IMR-90 (cell line): ENCODE measurements around the gene EIF4A2. TPM values are rescaled to one million over a fixed set of nuclear protein-coding genes. Genes with fewer than 3 reads are reported as not detected.

Source experiments
- ATAC-seq: fragments of 200-7000 bp; cut with Tn5 transposase; 2 replicates; pipeline ENCODE4 v1.9.1; 2020; ENCODE audit warnings: low read depth, mild to moderate bottlenecking, moderate library complexity
- BruUV-seq: library from RNA; stranded (reverse); fragments of 400-500 nt; replicated peaks from 2 replicates; lab custom pipeline; 2021; lab: Mats Ljungman, UMichigan
- CTCF ChIA-PET: fragments of 300-600 bp; formaldehyde crosslinking; extraction: SDS; loops from one replicate; lab custom pipeline; 2021; ENCODE audit warnings: antibody characterized with exemption; lab: Yijun Ruan, JAX
- POLR2A ChIA-PET: fragments of 300-600 bp; sonication (Branson Sonifier 250); formaldehyde crosslinking; loops from one replicate; lab custom pipeline; 2022; ENCODE audit warnings: antibody characterized with exemption; ENCODE audit not compliant: unreplicated experiment; lab: Charles Lee
- DNase-seq: peaks from one replicate; pipeline ENCODE4 v3.0.0; 2013
- H2AFZ ChIP-seq: replicated peaks from 2 replicates; pipeline ENCODE3; 2013; ENCODE audit warnings: low read length, mild to moderate bottlenecking; ENCODE audit not compliant: poor library complexity
- H2AK5ac ChIP-seq: 2 replicates; pipeline ENCODE4 v1.6.1; 2013; ENCODE audit warnings: low read depth, low read length, inconsistent platforms
- H2AK9ac ChIP-seq: replicated peaks from 2 replicates; pipeline ENCODE3; 2013; ENCODE audit warnings: mild to moderate bottlenecking, low read depth, low read length, moderate library complexity; ENCODE audit not compliant: poor library complexity
- H2BK120ac ChIP-seq: 2 replicates; pipeline ENCODE4 v1.6.1; 2013; ENCODE audit warnings: low read depth, low read length, inconsistent platforms
- H2BK15ac ChIP-seq: 3 replicates; pipeline ENCODE4 v1.6.1; 2013; ENCODE audit warnings: low read depth, low read length, inconsistent platforms
- H2BK20ac ChIP-seq: 2 replicates; pipeline ENCODE4 v1.6.1; 2013; ENCODE audit warnings: low read depth, mild to moderate bottlenecking, inconsistent platforms, low read length, moderate library complexity
- H2BK5ac ChIP-seq: 2 replicates; pipeline ENCODE4 v1.6.1; 2013; ENCODE audit warnings: mild to moderate bottlenecking, low read depth, low read length, inconsistent platforms; ENCODE audit not compliant: poor library complexity, severe bottlenecking
- H3K14ac ChIP-seq: replicated peaks from 2 replicates; pipeline ENCODE4 v1.6.1; 2013; ENCODE audit warnings: low read depth, low read length, inconsistent platforms
- H3K18ac ChIP-seq: 2 replicates; pipeline ENCODE4 v1.6.1; 2013; ENCODE audit warnings: low read depth, low read length, control low read depth
- H3K23ac ChIP-seq: 2 replicates; pipeline ENCODE4 v1.6.1; 2013; ENCODE audit warnings: low read depth, low read length, inconsistent platforms
- H3K27ac ChIP-seq: 2 replicates; pipeline ENCODE4 v1.5.1; 2013; ENCODE audit warnings: mild to moderate bottlenecking, control low read depth, low read length; ENCODE audit not compliant: insufficient read depth
- H3K27me3 ChIP-seq: 2 replicates; pipeline ENCODE4 v1.6.1; 2013; ENCODE audit warnings: low read length; ENCODE audit not compliant: control insufficient read depth, insufficient read depth
- H3K36me3 ChIP-seq: 2 replicates; pipeline ENCODE4 v1.6.1; 2013; ENCODE audit warnings: low read length, mixed read lengths; ENCODE audit not compliant: control insufficient read depth, insufficient read depth
- H3K4ac ChIP-seq: 2 replicates; pipeline ENCODE4 v1.6.1; 2013; ENCODE audit warnings: low read depth, low read length, inconsistent platforms
- H3K4me1 ChIP-seq: 2 replicates; pipeline ENCODE4 v1.6.1; 2013; ENCODE audit warnings: low read length, mixed read lengths; ENCODE audit not compliant: control insufficient read depth, insufficient read depth
- H3K4me2 ChIP-seq: 2 replicates; pipeline ENCODE4 v1.6.1; 2013; ENCODE audit warnings: low read depth, mild to moderate bottlenecking, control low read depth, low read length, moderate library complexity
- H3K4me3 ChIP-seq: 2 replicates; pipeline ENCODE4 v1.5.1; 2013; ENCODE audit warnings: low read depth, mild to moderate bottlenecking, control low read depth, low read length, moderate library complexity; ENCODE audit not compliant: insufficient read depth
- H3K56ac ChIP-seq: 2 replicates; pipeline ENCODE4 v1.6.1; 2013; ENCODE audit warnings: low read length, inconsistent platforms; ENCODE audit not compliant: insufficient read depth; ENCODE audit errors: extremely low read depth
- H3K79me1 ChIP-seq, 2 experiments: 2 replicates each; pipeline ENCODE4 v1.6.1; 2013; ENCODE audit warnings: low read length in 2 of 2, inconsistent platforms in 1 of 2, low read depth in 1 of 2
- H3K9ac ChIP-seq: 2 replicates; pipeline ENCODE4 v1.6.1; 2013; ENCODE audit warnings: low read depth, low read length, control low read depth
- H3K9me1 ChIP-seq: 2 replicates; pipeline ENCODE4 v1.6.1; 2013; ENCODE audit warnings: low read length, inconsistent platforms; ENCODE audit not compliant: insufficient read depth
- H3K9me3 ChIP-seq: 2 replicates; pipeline ENCODE4 v1.6.1; 2013; ENCODE audit warnings: low read length; ENCODE audit not compliant: control insufficient read depth, insufficient read depth
- H4K20me1 ChIP-seq: 2 replicates; pipeline ENCODE4 v1.6.1; 2013; ENCODE audit warnings: low read length, inconsistent platforms; ENCODE audit not compliant: insufficient read depth
- H4K5ac ChIP-seq: 2 replicates; pipeline ENCODE4 v1.6.1; 2013; ENCODE audit warnings: mild to moderate bottlenecking, low read depth, low read length, control low read depth
- H4K8ac ChIP-seq, 2 experiments: 2 replicates each; pipeline ENCODE4 v1.6.1; 2013; ENCODE audit warnings: low read depth in 2 of 2, low read length in 2 of 2, control low read depth in 1 of 2, inconsistent platforms in 1 of 2
- H4K91ac ChIP-seq: 2 replicates; pipeline ENCODE4 v1.6.1; 2013; ENCODE audit warnings: low read depth, low read length, inconsistent platforms; ENCODE audit not compliant: insufficient read depth
- BHLHE40 ChIP-seq: fragments of 150-350 bp; IDR thresholded peaks from 2 replicates; pipeline ENCODE4 v1.6.1; 2016; ENCODE audit warnings: mild to moderate bottlenecking, low read depth, low read length
- CEBPB ChIP-seq: IDR thresholded peaks from 2 replicates; pipeline ENCODE4 v1.6.1; 2012; ENCODE audit warnings: low read depth, low read length, improper control_type of control experiment
- CHD1 ChIP-seq: IDR thresholded peaks from 2 replicates; pipeline ENCODE4 v1.6.1; 2012; ENCODE audit warnings: low read depth, low read length, improper control_type of control experiment
- ELK1 ChIP-seq: fragments of 150-350 bp; IDR thresholded peaks from 2 replicates; pipeline ENCODE4 v1.6.1; 2016; ENCODE audit warnings: low read depth, mild to moderate bottlenecking, low read length, moderate library complexity, borderline replicate concordance
- FOS ChIP-seq: fragments of 150-350 bp; IDR thresholded peaks from 2 replicates; pipeline ENCODE4 v1.6.1; 2016; ENCODE audit warnings: low read depth, low read length
- MAFK ChIP-seq: IDR thresholded peaks from 2 replicates; pipeline ENCODE4 v1.6.1; 2012; ENCODE audit warnings: low read depth, low read length, improper control_type of control experiment
- MAZ ChIP-seq: IDR thresholded peaks from 2 replicates; pipeline ENCODE4 v1.6.1; 2012; ENCODE audit warnings: low read depth, mild to moderate bottlenecking, low read length, improper control_type of control experiment, moderate library complexity, borderline replicate concordance
- MXI1 ChIP-seq: IDR thresholded peaks from 2 replicates; pipeline ENCODE4 v1.6.1; 2012; ENCODE audit warnings: low read depth, mild to moderate bottlenecking, low read length, moderate library complexity, borderline replicate concordance
- NFE2L2 ChIP-seq: fragments of 150-350 bp; IDR thresholded peaks from 2 replicates; pipeline ENCODE4 v1.6.1; 2016; ENCODE audit warnings: low read depth, mild to moderate bottlenecking, low read length
- POLR2A ChIP-seq: IDR thresholded peaks from 2 replicates; pipeline ENCODE4 v1.6.1; 2012; ENCODE audit warnings: mild to moderate bottlenecking, low read depth, low read length
- RAD21 ChIP-seq: IDR thresholded peaks from 2 replicates; pipeline ENCODE4 v1.6.1; 2012; ENCODE audit warnings: low read length, improper control_type of control experiment
- RCOR1 ChIP-seq: IDR thresholded peaks from 2 replicates; pipeline ENCODE4 v1.6.1; 2012; ENCODE audit warnings: mild to moderate bottlenecking, low read length, improper control_type of control experiment; ENCODE audit not compliant: insufficient replicate concordance
- RFX5 ChIP-seq: IDR thresholded peaks from 2 replicates; pipeline ENCODE4 v1.8.0; 2012; ENCODE audit warnings: low read depth, mild to moderate bottlenecking, low read length, moderate library complexity
- SMC3 ChIP-seq: fragments of 150-350 bp; IDR thresholded peaks from 2 replicates; pipeline ENCODE4 v1.6.1; 2016; ENCODE audit warnings: low read depth, mild to moderate bottlenecking, antibody characterized with exemption, low read length, moderate library complexity
- USF2 ChIP-seq: fragments of 150-350 bp; IDR thresholded peaks from 2 replicates; pipeline ENCODE4 v1.6.1; 2017; ENCODE audit warnings: mild to moderate bottlenecking, antibody characterized with exemption, low read length, low read depth
- WGBS, 2 experiments: methylation state at CpG; one replicate each; pipeline versions ENCODE4 v1.1.5 to v1.1.7; 2013; ENCODE audit warnings: missing lambda C conversion rate in 2 of 2; ENCODE audit not compliant: insufficient read length in 1 of 2; ENCODE audit errors: extremely low coverage in 2 of 2; 5-methylcytosine and 5-hydroxymethylcytosine counted together
- dilution Hi-C: fragments of 300-500 bp; cut with HindIII; formaldehyde crosslinking; loops from one replicate; pipeline ENCODE4 v1.14.3; 2018; ENCODE audit warnings: low sequenced_read_pairs; ENCODE audit not compliant: unreplicated experiment
- in situ Hi-C: fragments of 300-500 bp; cut with MboI; formaldehyde crosslinking; loops from 3 replicates; pipeline ENCODE4 v1.14.3; 2019; ENCODE audit warnings: low sequenced_read_pairs, inconsistent platforms, mixed read lengths
- intact Hi-C: fragments of 100-400 bp; cut with micrococcal nuclease; formaldehyde crosslinking; loops from 2 replicates; pipeline ENCODE4 v1.10.0; 2022
- polyA plus RNA-seq, 3 experiments: library from polyadenylated mRNA; depleted of rRNA; stranded (reverse); fragments of >200 nt; gene quantifications; 2 replicates each; pipeline ENCODE4 v1.2.3, GENCODE V29; 2012; ENCODE audit warnings: low replicate concordance in 1 of 3
- total RNA-seq: library from RNA; depleted of rRNA; stranded (reverse); fragments of >200 nt; gene quantifications from 2 replicates; pipeline ENCODE4 v1.2.3, GENCODE V29; 2012
- TF ChIP-seq, protein P1 (sequence below): conservative IDR thresholded peaks from 2 replicates; pipeline ENCODE4 v1.5.1; 2012; ENCODE audit warnings: mild to moderate bottlenecking, low read depth, low read length, improper control_type of control experiment

EIF4A2 gene
- total and polyA plus RNA-seq, 2 of the 4 experiments (the other 2 are of a cell fraction) = 310 to 320 TPM

- peak overlapping the region; percentile 20; the same call in 1 of the 2 replicates for H3K56ac ChIP-seq
- TF ChIP-seq, protein P1, sequence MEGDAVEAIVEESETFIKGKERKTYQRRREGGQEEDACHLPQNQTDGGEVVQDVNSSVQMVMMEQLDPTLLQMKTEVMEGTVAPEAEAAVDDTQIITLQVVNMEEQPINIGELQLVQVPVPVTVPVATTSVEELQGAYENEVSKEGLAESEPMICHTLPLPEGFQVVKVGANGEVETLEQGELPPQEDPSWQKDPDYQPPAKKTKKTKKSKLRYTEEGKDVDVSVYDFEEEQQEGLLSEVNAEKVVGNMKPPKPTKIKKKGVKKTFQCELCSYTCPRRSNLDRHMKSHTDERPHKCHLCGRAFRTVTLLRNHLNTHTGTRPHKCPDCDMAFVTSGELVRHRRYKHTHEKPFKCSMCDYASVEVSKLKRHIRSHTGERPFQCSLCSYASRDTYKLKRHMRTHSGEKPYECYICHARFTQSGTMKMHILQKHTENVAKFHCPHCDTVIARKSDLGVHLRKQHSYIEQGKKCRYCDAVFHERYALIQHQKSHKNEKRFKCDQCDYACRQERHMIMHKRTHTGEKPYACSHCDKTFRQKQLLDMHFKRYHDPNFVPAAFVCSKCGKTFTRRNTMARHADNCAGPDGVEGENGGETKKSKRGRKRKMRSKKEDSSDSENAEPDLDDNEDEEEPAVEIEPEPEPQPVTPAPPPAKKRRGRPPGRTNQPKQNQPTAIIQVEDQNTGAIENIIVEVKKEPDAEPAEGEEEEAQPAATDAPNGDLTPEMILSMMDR = no peak
- TF ChIP-seq USF2 = no peak
- no peak for TF ChIP-seq MAZ
- TF ChIP-seq MAFK = no peak
- TF ChIP-seq ELK1 = no peak
- TF ChIP-seq CHD1 = no peak
- no peak for TF ChIP-seq FOS
- no peak for TF ChIP-seq RFX5
- no peak for TF ChIP-seq BHLHE40
- TF ChIP-seq NFE2L2 = no peak
- TF ChIP-seq MXI1 = no peak
- no peak for TF ChIP-seq POLR2A
- TF ChIP-seq RAD21 = no peak
- no peak for TF ChIP-seq SMC3
- TF ChIP-seq RCOR1 = no peak
- no peak for TF ChIP-seq CEBPB
- no peaks in the 10 kb centered on the region for H3K79me1 ChIP-seq
- H3K4ac ChIP-seq = peak overlapping the region; percentile 12; the same call in 1 of the 2 replicates
- no peaks in the 10 kb centered on the region for H4K20me1 ChIP-seq
- WGBS, 2 experiments = 20% methylated on average over 3 of the region's 10 CpGs; no CpG with 5 or more reads in 1 of the 2 experiments
- peak; percentile 67 for DNase-seq
- peak; percentile 87 for ATAC-seq
- H3K23ac ChIP-seq = no peak overlapping the region; the same call in 1 of the 2 replicates
- H3K4me2 ChIP-seq = no peak overlapping the region
- peak overlapping the region; percentile 19 for H4K91ac ChIP-seq
- H3K9me3 ChIP-seq = no peaks in the 10 kb centered on the region
- intact Hi-C loops = no loop called here
- peak overlapping the region; percentile 45 for H2BK120ac ChIP-seq
- in situ Hi-C loops = no loop called here
- H3K36me3 ChIP-seq = no peaks in the 10 kb centered on the region
- no peak overlapping the region for H2BK15ac ChIP-seq
- BruUV-seq = no TSS peak
- peak overlapping the region in 1 of 2 experiments; percentile 80; a peak in 3 of 4 replicates for H4K8ac ChIP-seq
- H2AK5ac ChIP-seq = no peak overlapping the region
- ChIA-PET CTCF (no interaction called here), POLR2A (no interaction called here)
- H3K9ac ChIP-seq = no peak overlapping the region
- peak overlapping the region; percentile 6; the same call in 1 of the 2 replicates for H2BK20ac ChIP-seq
- H2AFZ ChIP-seq = peak overlapping the region; percentile 81
- peak overlapping the region; percentile 3 for H2BK5ac ChIP-seq
- dilution Hi-C loops = no loop called here
- H3K9me1 ChIP-seq = no peaks in the 10 kb centered on the region
- 0 out of 2 replicates have a peak overlapping the region, but pooled peaks have one; percentile 10 for H3K14ac ChIP-seq
- H3K4me3 ChIP-seq = no peak overlapping the region
- H4K5ac ChIP-seq = peak overlapping the region; percentile 9; the same call in 1 of the 2 replicates
- peak overlapping the region; percentile 15; the same call in 1 of the 2 replicates for H3K18ac ChIP-seq
- no peaks in the 10 kb centered on the region; the same call in 1 of the 2 replicates for H3K27me3 ChIP-seq
- H2AK9ac ChIP-seq = peak overlapping the region; percentile 4
- peaks cover 3% of the 10 kb centered on the region; the same call in 1 of the 2 replicates for H3K4me1 ChIP-seq
- H3K27ac ChIP-seq = no peak overlapping the region
Observed at GRCh38 chr3:186746008-186746407, 37.4 kb upstream of the EIF4A2 start.
